Measurements from ENCODE around the gene BCL6.

BCL6 gene

GRCh38 chr3:187763850-187764648 lies 18.8 kb upstream of the BCL6 start:
- peak; percentile 19 for DNase-seq (ENCODE audit: low spot score)
- no peak overlapping the region for H3K27ac ChIP-seq
- CTCF ChIA-PET = interaction anchor here (0.6 to 0.7 kb wide), 4 partner anchors 492 to 1229 kb away, joined by 3 read pairs; no protein-coding TSS in a partner anchor
- POLR2A ChIA-PET (ENCODE audit: low non-redundant PET) = no interaction called here
- TF ChIP-seq, protein P1, sequence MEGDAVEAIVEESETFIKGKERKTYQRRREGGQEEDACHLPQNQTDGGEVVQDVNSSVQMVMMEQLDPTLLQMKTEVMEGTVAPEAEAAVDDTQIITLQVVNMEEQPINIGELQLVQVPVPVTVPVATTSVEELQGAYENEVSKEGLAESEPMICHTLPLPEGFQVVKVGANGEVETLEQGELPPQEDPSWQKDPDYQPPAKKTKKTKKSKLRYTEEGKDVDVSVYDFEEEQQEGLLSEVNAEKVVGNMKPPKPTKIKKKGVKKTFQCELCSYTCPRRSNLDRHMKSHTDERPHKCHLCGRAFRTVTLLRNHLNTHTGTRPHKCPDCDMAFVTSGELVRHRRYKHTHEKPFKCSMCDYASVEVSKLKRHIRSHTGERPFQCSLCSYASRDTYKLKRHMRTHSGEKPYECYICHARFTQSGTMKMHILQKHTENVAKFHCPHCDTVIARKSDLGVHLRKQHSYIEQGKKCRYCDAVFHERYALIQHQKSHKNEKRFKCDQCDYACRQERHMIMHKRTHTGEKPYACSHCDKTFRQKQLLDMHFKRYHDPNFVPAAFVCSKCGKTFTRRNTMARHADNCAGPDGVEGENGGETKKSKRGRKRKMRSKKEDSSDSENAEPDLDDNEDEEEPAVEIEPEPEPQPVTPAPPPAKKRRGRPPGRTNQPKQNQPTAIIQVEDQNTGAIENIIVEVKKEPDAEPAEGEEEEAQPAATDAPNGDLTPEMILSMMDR (conservative IDR thresholded peaks at IDR 0.05; ENCODE audit: low read depth) = no peak

DNA sequence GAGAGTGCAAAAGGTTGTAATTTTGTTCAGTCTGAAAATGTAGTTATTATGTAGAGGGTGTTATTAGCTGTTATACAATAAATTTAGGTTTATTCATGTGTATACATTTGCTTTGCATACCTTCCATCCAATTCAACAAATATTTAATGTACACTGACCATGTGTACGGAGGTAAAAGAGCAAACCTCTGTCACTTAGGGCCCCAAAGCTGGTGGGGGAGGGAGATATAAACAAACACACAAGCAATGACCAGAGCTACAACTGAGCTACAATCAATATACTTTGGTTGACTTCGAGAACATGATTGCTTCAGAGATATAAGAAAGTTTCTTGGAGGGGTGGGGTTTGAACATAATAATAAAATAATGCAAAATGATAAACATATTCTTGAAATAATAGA lies 17.5 kb upstream of the BCL6 start:
- ChIA-PET POLR2A (ENCODE audit: low non-redundant PET) (no interaction called here), CTCF (interaction anchor here (0.6 kb wide), 2 partner anchors 10 to 1853 kb away, joined by 3 to 5 read pairs; no protein-coding TSS in a partner anchor)
- H3K27ac ChIP-seq = no peak overlapping the region
- TF ChIP-seq, protein P1 (conservative IDR thresholded peaks at IDR 0.05; ENCODE audit: low read depth) = no peak
- no peak for DNase-seq (ENCODE audit: low spot score)

GRCh38 chr3:187759601-187760000 lies 14.3 kb upstream of the BCL6 start:
- no peak overlapping the region for H3K27ac ChIP-seq
- TF ChIP-seq, protein P1 (conservative IDR thresholded peaks at IDR 0.05; ENCODE audit: low read depth) = no peak
- CTCF ChIA-PET = interaction anchor here (0.6 to 0.7 kb wide), 3 partner anchors 14 to 1441 kb away, joined by 3 to 12 read pairs (median 3); no protein-coding TSS in a partner anchor
- no peak for DNase-seq (ENCODE audit: low spot score)
- POLR2A ChIA-PET (ENCODE audit: low non-redundant PET) = no interaction called here

DNA sequence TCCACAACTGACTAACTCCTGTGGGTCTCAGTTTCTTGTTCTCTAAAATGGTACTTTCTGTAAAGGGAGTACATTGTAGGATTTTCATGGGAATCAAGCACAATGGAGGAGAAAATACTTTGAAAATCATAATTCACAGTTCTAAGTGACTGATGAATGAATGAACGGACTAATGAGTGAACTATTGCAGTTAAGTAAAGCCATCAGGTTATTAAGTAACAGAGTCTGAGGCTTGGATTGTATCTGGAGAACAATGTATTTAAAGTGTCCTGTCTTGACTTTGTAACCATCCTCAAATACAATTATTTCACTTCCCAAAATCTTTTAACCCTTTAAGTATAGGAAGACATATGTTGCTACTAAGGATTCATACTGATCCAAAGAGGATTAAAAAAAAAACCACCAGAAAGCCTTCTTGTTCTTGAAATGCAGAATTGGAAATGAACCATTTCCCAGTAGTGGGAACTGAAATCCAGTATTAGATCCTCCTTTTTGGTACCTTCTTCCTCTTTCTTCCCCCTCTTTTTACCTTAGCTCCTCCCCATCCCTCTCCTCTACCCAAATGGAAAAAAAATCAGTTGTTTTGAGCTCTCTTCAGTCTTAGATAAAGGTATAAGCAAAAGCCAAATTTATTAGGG lies 13.2 kb upstream of the BCL6 start:
- no peak for DNase-seq (ENCODE audit: low spot score)
- CTCF ChIA-PET = no interaction called here
- H3K27ac ChIP-seq = no peak overlapping the region
- TF ChIP-seq, protein P1 (conservative IDR thresholded peaks at IDR 0.05; ENCODE audit: low read depth) = no peak
- POLR2A ChIA-PET (ENCODE audit: low non-redundant PET) = no interaction called here

- CTCF ChIA-PET = interaction anchor here (0.6 kb wide), 1 partner anchor 59 kb away, joined by 4 read pairs; no protein-coding TSS in a partner anchor
- DNase-seq (ENCODE audit: low spot score) = no peak
- H3K27ac ChIP-seq = no peak overlapping the region
- TF ChIP-seq, protein P1 (conservative IDR thresholded peaks at IDR 0.05; ENCODE audit: low read depth) = no peak
- POLR2A ChIA-PET (ENCODE audit: low non-redundant PET) = no interaction called here
Measured at GRCh38 chr3:187753516-187753915, 8.2 kb upstream of the BCL6 start.

DNA sequence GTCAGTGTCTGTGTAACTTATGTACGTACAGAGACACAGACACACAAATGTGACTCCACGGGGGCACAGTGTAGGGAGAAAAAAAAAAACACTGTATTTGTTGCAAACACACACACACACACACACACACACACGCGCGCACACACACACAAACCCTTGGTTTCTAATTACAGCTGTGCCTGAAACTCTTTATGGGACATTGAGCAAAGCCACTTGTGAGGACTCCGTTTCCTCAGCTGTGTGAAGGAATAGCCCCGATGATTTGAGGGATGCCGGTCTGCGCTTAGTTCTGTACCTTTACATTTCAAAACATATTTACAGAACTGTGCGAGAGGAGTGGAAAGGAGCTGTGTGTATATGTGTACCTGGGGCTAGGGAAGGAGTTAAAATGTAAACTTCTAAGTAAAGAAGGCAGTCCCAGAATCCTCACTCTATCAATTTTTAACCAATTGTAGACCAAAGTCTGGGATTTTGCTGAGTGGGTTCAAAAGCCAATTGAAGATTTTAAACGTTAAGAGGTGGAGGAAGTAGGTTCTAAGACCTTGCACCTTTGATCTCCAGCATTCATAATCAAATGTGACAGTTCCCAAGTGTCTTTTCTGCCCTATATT lies 5.3 kb upstream of the BCL6 start:
- H3K27ac ChIP-seq = no peak overlapping the region
- POLR2A ChIA-PET (ENCODE audit: low non-redundant PET) = no interaction called here
- TF ChIP-seq, protein P1 (conservative IDR thresholded peaks at IDR 0.05; ENCODE audit: low read depth) = no peak
- CTCF ChIA-PET = interaction anchor here (0.6 to 2.4 kb wide), 3 partner anchors 10 to 859 kb away, joined by 3 to 9 read pairs (median 4); no protein-coding TSS in a partner anchor
- DNase-seq (ENCODE audit: low spot score) = no peak
